ENCODE measurements around the gene SRP14.

GRCh38 chr15:40037721-40038120, 1.3 kb downstream of the SRP14 start:
- TF ChIP-seq CTCF (IDR thresholded peaks at IDR 0.05): no peak
- no peak for TF ChIP-seq ZFX (IDR thresholded peaks at IDR 0.05; ENCODE audit: borderline replicate concordance)
